Measurements from ENCODE around the gene SPCS3.

The SPCS3 gene

GRCh38 chr4:176376032-176376614, 56.4 kb downstream of the SPCS3 start:
- in situ Hi-C loops (cut with HindIII; ENCODE audit: low sequenced_read_pairs) = loop anchor here (5.0 to 25.0 kb wide), 2 partner anchors 411 to 966 kb away; partner anchors contain the start of gene VEGFC

GRCh38 chr4:176377780-176378179, 58.0 kb downstream of the SPCS3 start:
- TF ChIP-seq, protein P1, sequence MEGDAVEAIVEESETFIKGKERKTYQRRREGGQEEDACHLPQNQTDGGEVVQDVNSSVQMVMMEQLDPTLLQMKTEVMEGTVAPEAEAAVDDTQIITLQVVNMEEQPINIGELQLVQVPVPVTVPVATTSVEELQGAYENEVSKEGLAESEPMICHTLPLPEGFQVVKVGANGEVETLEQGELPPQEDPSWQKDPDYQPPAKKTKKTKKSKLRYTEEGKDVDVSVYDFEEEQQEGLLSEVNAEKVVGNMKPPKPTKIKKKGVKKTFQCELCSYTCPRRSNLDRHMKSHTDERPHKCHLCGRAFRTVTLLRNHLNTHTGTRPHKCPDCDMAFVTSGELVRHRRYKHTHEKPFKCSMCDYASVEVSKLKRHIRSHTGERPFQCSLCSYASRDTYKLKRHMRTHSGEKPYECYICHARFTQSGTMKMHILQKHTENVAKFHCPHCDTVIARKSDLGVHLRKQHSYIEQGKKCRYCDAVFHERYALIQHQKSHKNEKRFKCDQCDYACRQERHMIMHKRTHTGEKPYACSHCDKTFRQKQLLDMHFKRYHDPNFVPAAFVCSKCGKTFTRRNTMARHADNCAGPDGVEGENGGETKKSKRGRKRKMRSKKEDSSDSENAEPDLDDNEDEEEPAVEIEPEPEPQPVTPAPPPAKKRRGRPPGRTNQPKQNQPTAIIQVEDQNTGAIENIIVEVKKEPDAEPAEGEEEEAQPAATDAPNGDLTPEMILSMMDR (IDR thresholded peaks at IDR 0.05; ENCODE audit: low read depth, low read length, missing control alignments) = peak; percentile 26
- no peak overlapping the region for H3K4me3 ChIP-seq (ENCODE audit: low read depth, low read length)
- no peak for DNase-seq (ENCODE audit: low read depth)
- in situ Hi-C loops (cut with HindIII; ENCODE audit: low sequenced_read_pairs) = loop anchor here (5.0 to 25.0 kb wide), 2 partner anchors 410 to 965 kb away; partner anchors contain the start of gene VEGFC

More at GRCh38 chr4:176376032-176376614, 56.4 kb downstream of the SPCS3 start:
- DNase-seq (ENCODE audit: low read depth) = no peak
- TF ChIP-seq, protein P1 (IDR thresholded peaks at IDR 0.05; ENCODE audit: low read depth, low read length, missing control alignments) = no peak
- no peak overlapping the region for H3K4me3 ChIP-seq (ENCODE audit: low read depth, low read length)

DNA sequence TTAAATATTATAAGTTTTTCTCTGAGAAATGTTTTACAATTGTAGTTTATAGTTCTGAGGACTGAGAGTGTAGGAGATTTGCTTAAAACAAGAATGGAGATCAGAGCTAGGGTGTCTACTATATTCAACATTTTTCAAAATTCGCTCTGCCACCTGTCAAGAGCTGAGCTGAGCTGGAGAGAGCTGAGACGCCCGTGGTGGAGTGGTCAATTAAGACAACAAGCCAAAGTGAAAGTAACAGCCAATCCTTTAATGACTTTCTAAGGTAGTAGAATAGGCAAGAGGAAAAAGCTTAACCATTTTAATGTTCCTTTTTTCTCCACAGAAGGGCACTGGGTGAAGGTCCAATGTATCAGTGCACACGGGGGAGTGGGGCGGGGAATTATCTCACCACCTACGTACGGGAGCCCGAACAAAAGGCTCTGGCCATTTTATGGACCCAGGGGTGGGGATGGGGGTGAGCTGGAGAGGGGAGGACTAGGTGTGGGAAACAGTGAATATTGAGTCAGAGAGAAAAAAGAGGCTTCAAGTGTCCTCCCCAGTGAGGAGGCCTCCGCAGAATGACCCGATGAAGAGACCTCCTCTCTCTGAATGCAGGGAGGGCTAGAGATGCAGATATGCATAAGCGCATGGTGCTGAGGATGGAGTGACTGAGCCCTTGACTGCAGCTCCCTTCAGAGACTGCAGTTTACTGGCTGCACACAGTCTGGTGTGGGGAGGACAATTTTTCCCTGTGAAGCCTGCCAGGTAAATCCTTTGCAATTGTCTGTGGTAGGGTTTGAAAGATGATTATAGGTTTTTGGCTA, 60.8 kb downstream of the SPCS3 start:
- in situ Hi-C loops (cut with HindIII; ENCODE audit: low sequenced_read_pairs) = loop anchor here (10.0 to 25.0 kb wide), 2 partner anchors 407 to 664 kb away; partner anchors contain the start of gene VEGFC
- TF ChIP-seq, protein P1 (IDR thresholded peaks at IDR 0.05; ENCODE audit: low read depth, low read length, missing control alignments) = no peak
- no peak overlapping the region for H3K4me3 ChIP-seq (ENCODE audit: low read depth, low read length)
- no peak for DNase-seq (ENCODE audit: low read depth)

Data from astrocyte of the cerebellum (primary cell).